Large intestine (tissue), 12 donors: Measurements from ENCODE around the gene SART3. TPM values are rescaled to one million over a fixed set of nuclear protein-coding genes. Genes with fewer than 3 reads are reported as not detected.

Experiments used
- DNase-seq, 2 donors: peaks; one replicate each; pipeline versions ENCODE4 v3.0.0 to v3.0.0-alpha.2; 2013
- H3K27ac ChIP-seq: one replicate; pipeline ENCODE4 v1.5.1; 2013; ENCODE audit warnings: low read length
- H3K27me3 ChIP-seq: 2 replicates; pipeline ENCODE4 v1.6.1; 2013; ENCODE audit warnings: low read length; ENCODE audit not compliant: control insufficient read depth, insufficient read depth
- H3K36me3 ChIP-seq: 2 replicates; pipeline ENCODE4 v1.6.1; 2013; ENCODE audit warnings: low read length; ENCODE audit not compliant: control insufficient read depth, insufficient read depth
- H3K4me1 ChIP-seq: one replicate; pipeline ENCODE4 v1.6.1; 2013; ENCODE audit warnings: low read length; ENCODE audit not compliant: control insufficient read depth, insufficient read depth
- H3K4me3 ChIP-seq: one replicate; pipeline ENCODE4 v1.5.1; 2013; ENCODE audit warnings: low read length
- H3K9me3 ChIP-seq: one replicate; pipeline ENCODE4 v1.6.1; 2013; ENCODE audit warnings: mild to moderate bottlenecking, low read depth, low read length, moderate library complexity; ENCODE audit not compliant: control insufficient read depth
- WGBS: methylation state at CpG from one replicate; pipeline ENCODE4 v1.1.5; 2013; ENCODE audit warnings: low lambda C conversion rate; ENCODE audit not compliant: insufficient coverage; 5-methylcytosine and 5-hydroxymethylcytosine counted together
- long read RNA-seq, 11 donors: transcript quantifications; one replicate each; lab custom pipeline, GENCODE V29; 2026
- polyA plus RNA-seq: library from polyadenylated mRNA; unstranded; fragments of 120-200 nt; gene quantifications from one replicate; pipeline ENCODE4 v1.2.1, GENCODE V29; 2013

The SART3 gene, protein sequence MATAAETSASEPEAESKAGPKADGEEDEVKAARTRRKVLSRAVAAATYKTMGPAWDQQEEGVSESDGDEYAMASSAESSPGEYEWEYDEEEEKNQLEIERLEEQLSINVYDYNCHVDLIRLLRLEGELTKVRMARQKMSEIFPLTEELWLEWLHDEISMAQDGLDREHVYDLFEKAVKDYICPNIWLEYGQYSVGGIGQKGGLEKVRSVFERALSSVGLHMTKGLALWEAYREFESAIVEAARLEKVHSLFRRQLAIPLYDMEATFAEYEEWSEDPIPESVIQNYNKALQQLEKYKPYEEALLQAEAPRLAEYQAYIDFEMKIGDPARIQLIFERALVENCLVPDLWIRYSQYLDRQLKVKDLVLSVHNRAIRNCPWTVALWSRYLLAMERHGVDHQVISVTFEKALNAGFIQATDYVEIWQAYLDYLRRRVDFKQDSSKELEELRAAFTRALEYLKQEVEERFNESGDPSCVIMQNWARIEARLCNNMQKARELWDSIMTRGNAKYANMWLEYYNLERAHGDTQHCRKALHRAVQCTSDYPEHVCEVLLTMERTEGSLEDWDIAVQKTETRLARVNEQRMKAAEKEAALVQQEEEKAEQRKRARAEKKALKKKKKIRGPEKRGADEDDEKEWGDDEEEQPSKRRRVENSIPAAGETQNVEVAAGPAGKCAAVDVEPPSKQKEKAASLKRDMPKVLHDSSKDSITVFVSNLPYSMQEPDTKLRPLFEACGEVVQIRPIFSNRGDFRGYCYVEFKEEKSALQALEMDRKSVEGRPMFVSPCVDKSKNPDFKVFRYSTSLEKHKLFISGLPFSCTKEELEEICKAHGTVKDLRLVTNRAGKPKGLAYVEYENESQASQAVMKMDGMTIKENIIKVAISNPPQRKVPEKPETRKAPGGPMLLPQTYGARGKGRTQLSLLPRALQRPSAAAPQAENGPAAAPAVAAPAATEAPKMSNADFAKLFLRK
- 52.7 TPM for polyA plus RNA-seq
- long read RNA-seq, donor 1, full-length matches to known transcripts, result 5 of 5 reads
- long read RNA-seq, donor 1, partial matches to known transcripts, result 0 of 5 reads
- long read RNA-seq, donor 1, other reads (novel, unspliced or antisense), result 0 of 5 reads
- long read RNA-seq, donor 2, full-length matches to known transcripts, result 4 of 4 reads
- long read RNA-seq, donor 2, partial matches to known transcripts, result 0 of 4 reads
- long read RNA-seq, donor 2, other reads (novel, unspliced or antisense), result 0 of 4 reads
- long read RNA-seq, donor 3, result 0 reads
- long read RNA-seq, donor 4, result 0 reads
- long read RNA-seq, donor 5, partial matches to known transcripts, result 0 of 1 reads
- long read RNA-seq, donor 5, other reads (novel, unspliced or antisense), result 0 of 1 reads
- long read RNA-seq, donor 6, partial matches to known transcripts, result 0 of 2 reads
- long read RNA-seq, donor 6, other reads (novel, unspliced or antisense), result 0 of 2 reads
- long read RNA-seq, donor 7, full-length matches to known transcripts, result 5 of 5 reads
- long read RNA-seq, donor 7, partial matches to known transcripts, result 0 of 5 reads
- long read RNA-seq, donor 7, other reads (novel, unspliced or antisense), result 0 of 5 reads
- long read RNA-seq, donor 8, partial matches to known transcripts, result 0 of 2 reads
- long read RNA-seq, donor 8, other reads (novel, unspliced or antisense), result 0 of 2 reads
- long read RNA-seq, donor 9, full-length matches to known transcripts, result 5 of 5 reads
- long read RNA-seq, donor 9, partial matches to known transcripts, result 0 of 5 reads
- long read RNA-seq, donor 9, other reads (novel, unspliced or antisense), result 0 of 5 reads
- long read RNA-seq, donor 10, full-length matches to known transcripts, result 5 of 5 reads
- long read RNA-seq, donor 10, partial matches to known transcripts, result 0 of 5 reads
- long read RNA-seq, donor 10, other reads (novel, unspliced or antisense), result 0 of 5 reads
- long read RNA-seq, donor 11, full-length matches to known transcripts, result 5 of 5 reads
- long read RNA-seq, donor 11, partial matches to known transcripts, result 0 of 5 reads
- long read RNA-seq, donor 11, other reads (novel, unspliced or antisense), result 0 of 5 reads

DNA sequence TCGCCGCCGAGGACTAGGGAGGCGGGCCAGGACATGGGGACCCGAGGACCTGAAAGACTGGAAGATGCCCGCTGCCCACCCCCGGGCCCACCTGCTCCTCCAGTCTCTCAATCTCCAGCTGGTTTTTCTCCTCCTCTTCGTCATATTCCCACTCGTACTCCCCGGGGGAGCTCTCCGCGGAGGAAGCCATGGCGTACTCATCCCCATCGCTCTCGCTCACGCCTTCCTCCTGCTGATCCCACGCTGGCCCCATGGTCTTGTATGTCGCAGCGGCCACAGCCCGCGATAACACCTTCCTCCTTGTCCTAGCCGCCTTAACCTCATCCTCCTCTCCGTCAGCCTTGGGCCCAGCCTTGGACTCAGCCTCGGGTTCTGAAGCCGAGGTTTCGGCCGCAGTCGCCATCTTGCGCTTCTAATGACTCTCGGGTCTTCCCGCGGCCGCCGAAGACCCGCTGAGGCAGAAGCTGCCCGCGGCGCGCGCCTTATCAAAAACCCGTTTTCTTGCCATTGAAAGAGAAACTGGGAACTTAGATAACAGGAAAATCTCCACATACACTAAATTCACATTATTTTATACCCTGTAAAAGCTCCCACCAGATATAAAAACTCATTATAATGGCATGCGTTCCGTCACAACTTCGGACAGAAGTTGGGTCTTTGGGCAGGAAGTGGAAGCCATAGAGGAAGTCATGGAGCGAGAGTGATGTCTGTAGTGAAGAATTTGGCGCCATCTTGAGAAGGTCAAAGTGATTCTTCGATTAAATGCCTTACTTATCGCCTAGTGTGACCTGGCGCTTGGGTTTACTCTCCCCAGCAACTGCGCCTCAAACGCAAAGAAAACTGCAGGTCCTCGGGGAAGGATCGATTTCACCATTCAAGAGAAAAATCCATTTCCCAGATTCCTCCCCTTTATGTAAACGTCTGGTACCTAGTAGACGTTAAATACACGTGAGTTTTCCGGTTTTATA lies at the start of gene SART3:
SART3 (minus strand) TSS at position 422 of the 968 bp plus-strand sequence; CDS start at position 403, 19 bp downstream.
- Histone ChIP-seq H3K27me3 (no peaks in the 10 kb centered on the region), H3K9me3 (no peaks in the 10 kb centered on the region), H3K27ac (peak within 1 kb of the TSS; percentile 93), H3K36me3 (peaks cover 32% of the 10 kb centered on the region), H3K4me1 (peaks cover 7% of the 10 kb centered on the region), H3K4me3 (peak within 1 kb of the TSS; percentile 94)
- no CpG with 5 or more reads among the region's 57 CpGs for WGBS
- DNase-seq, result peak; percentile 86 to 94

DNA sequence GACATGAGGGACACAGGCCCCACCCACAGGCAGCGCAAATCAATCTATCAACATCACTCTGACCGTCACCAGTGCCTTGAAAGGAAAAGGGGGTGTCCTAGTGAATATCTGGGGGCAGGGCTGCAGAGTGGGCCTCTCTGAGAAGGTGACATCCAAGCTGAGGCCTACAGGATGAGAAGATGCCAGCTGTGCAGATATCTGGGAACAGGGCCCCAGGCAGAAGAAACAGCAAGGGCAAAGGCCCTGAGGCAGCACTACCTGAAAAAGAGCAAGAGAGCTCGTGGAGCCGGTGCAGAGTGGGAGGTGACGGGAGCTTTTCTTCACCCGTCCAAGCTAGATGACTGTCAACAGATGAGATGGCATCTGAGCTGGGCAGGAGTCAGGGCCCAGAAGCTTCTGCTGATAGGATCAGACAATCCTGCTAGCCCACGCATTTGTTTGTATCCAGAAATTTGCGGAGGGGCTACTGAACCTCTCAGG lies 49.4 kb upstream of the SART3 start:
- Histone ChIP-seq H3K9me3 (peaks cover 7% of the 10 kb centered on the region), H3K27ac (no peak overlapping the region), H3K27me3 (peaks cover 5% of the 10 kb centered on the region), H3K36me3 (no peaks in the 10 kb centered on the region), H3K4me3 (no peak overlapping the region), H3K4me1 (no peaks in the 10 kb centered on the region)
- no CpG with 5 or more reads among the region's 8 CpGs for WGBS
- DNase-seq, result no peak

DNA sequence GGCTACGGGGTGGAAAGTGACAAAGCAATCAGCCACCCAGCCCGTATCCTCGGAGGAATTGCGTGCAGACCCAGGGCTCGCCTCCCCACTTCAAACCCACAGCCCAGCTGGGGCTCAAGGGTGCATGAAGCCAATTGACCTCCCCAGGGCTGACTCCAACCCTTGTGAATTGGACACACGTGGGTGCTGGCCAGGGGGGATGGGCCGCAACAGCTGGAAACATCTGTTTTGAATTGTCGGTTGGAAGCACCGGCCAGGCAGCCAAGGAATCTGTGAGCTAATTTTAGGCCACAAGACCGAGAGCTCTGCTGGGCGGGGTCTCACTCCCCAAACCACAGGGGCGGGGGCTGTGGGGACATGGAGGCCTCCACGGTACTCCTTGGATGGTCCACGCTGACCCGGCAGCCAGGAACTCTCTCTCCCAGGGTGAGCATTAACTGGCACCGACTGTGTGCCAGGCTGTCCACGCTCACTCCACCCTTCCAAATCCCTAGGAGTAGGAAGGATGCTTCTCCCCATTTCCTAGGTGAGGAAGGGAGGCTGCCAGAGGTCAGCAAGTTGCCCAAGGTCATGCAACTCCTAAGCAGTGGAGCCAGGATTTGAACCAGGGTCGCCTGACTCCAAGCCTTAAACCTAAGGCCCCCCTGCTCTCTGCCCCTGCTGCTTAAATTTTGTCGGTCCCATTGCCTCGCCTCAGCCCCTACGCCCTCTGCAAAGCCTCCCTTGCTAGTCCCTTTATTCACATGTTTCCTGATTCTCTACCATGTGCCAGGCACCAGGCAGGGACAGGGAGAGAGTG lies 48.8 kb upstream of the SART3 start:
- no CpG with 5 or more reads among the region's 21 CpGs for WGBS

DNA sequence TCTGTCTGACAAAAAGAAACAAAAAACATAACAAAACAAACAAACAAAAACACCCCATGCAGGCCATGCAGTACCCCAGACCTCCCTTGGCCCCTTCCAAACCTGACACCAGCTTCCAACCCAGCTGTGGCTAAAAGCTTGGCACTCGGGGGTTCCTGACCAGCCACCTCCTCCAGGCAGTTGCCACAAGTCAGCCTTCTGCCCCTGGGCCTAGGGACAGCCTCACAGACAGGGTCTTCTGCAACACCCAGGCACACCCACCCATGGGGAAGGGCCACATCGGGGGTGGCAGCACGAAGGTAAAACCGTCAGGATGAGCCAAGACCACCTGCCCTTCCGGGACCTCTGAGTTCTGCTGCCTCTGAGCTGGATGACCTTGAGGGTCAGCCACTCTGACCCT lies 47.6 kb upstream of the SART3 start:
- H3K36me3 ChIP-seq, result no peaks in the 10 kb centered on the region
- WGBS, result no CpG with 5 or more reads among the region's 5 CpGs
- H3K27ac ChIP-seq, result no peak overlapping the region
- H3K9me3 ChIP-seq, result peaks cover 7% of the 10 kb centered on the region
- H3K27me3 ChIP-seq, result peaks cover 5% of the 10 kb centered on the region
- no peaks in the 10 kb centered on the region for H3K4me1 ChIP-seq
- H3K4me3 ChIP-seq, result no peak overlapping the region
- no peak for DNase-seq

More for the DNA sequence above, 48.8 kb upstream of the SART3 start:
- Histone ChIP-seq H3K27ac (no peak overlapping the region), H3K4me3 (no peak overlapping the region), H3K36me3 (no peaks in the 10 kb centered on the region), H3K9me3 (peaks cover 7% of the 10 kb centered on the region), H3K4me1 (no peaks in the 10 kb centered on the region), H3K27me3 (peaks cover 5% of the 10 kb centered on the region)
- peak; percentile 63 to 64 for DNase-seq

DNA sequence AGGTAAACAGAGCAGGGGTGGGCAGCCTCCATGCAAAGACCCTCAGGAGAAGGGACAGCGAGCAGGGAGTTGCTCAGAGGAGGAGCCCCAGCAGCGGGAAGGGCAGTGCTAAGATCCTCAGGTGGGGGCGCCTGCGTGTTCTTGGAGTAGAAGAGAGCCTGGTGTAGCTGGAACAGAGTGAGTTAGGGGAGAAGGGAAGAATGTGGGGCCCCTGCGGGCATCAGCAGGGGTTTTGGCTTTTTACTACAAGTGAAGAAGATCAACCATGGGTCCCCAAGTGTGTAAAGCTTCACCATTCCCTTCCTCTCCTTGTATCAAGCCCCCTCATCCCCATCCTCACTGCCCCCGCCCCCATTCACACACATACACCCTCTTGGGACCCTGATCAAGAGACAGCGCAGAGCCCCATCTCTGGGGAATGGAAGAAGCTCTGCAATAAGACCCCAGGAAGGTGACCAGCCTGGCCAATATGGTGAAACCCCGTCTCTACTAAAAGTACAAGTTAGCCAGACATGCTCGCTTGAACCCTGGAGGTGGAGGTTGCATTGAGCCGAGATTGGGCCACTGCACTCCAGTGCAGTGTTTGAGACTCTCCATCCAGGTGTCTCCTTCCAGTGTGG lies 47.1 kb upstream of the SART3 start:
- DNase-seq, result no peak
- Histone ChIP-seq H3K4me1 (no peaks in the 10 kb centered on the region), H3K27ac (no peak overlapping the region), H3K9me3 (peaks cover 7% of the 10 kb centered on the region), H3K36me3 (no peaks in the 10 kb centered on the region), H3K4me3 (no peak overlapping the region), H3K27me3 (peaks cover 5% of the 10 kb centered on the region)
- no CpG with 5 or more reads among the region's 10 CpGs for WGBS

- peaks cover 5% of the 10 kb centered on the region for H3K27me3 ChIP-seq
- no CpG with 5 or more reads among the region's 9 CpGs for WGBS
- H3K36me3 ChIP-seq, result no peaks in the 10 kb centered on the region
- H3K9me3 ChIP-seq, result peaks cover 7% of the 10 kb centered on the region
- no peak overlapping the region for H3K4me3 ChIP-seq
- no peak for DNase-seq
- no peak overlapping the region for H3K27ac ChIP-seq
- no peaks in the 10 kb centered on the region for H3K4me1 ChIP-seq
Observed at GRCh38 chr12:108606492-108606891, 45.5 kb upstream of the SART3 start.

GRCh38 chr12:108605690-108606406 lies 44.9 kb upstream of the SART3 start:
- H3K27me3 ChIP-seq, result peaks cover 5% of the 10 kb centered on the region
- 100% methylated on average over 1 of the region's 4 CpGs for WGBS
- no peak for DNase-seq

More at GRCh38 chr12:108605690-108606406, 44.9 kb upstream of the SART3 start:
- Histone ChIP-seq H3K4me3 (no peak overlapping the region), H3K36me3 (no peaks in the 10 kb centered on the region), H3K27ac (no peak overlapping the region), H3K4me1 (no peaks in the 10 kb centered on the region), H3K9me3 (peaks cover 7% of the 10 kb centered on the region)
